Measurements from ENCODE around the gene DNMT3L.

The DNMT3L gene

GRCh38 chr21:44267655-44268142, 6.0 kb upstream of the DNMT3L start:
- DNase-seq (ENCODE audit: low read depth, low spot score): no peak
- in situ Hi-C loops (cut with HindIII; ENCODE audit: low sequenced_read_pairs): no loop called here
- no peak overlapping the region for H3K4me3 ChIP-seq (ENCODE audit: low read depth, low read length)
- TF ChIP-seq CTCF (IDR thresholded peaks at IDR 0.05; ENCODE audit: low read depth, low read length): no peak

GRCh38 chr21:44265734-44266270, 4.1 kb upstream of the DNMT3L start:
- no peak for DNase-seq (ENCODE audit: low read depth, low spot score)
- in situ Hi-C loops (cut with HindIII; ENCODE audit: low sequenced_read_pairs): no loop called here
- H3K4me3 ChIP-seq (ENCODE audit: low read depth, low read length): no peak overlapping the region
- no peak for TF ChIP-seq CTCF (IDR thresholded peaks at IDR 0.05; ENCODE audit: low read depth, low read length)

- no peak overlapping the region for H3K4me3 ChIP-seq (ENCODE audit: low read depth, low read length)
- in situ Hi-C loops (cut with HindIII; ENCODE audit: low sequenced_read_pairs): no loop called here
- TF ChIP-seq CTCF (IDR thresholded peaks at IDR 0.05; ENCODE audit: low read depth, low read length): no peak
- no peak for DNase-seq (ENCODE audit: low read depth, low spot score)
Measured at GRCh38 chr21:44263768-44264167, 2.1 kb upstream of the DNMT3L start.

GRCh38 chr21:44263221-44263760, 1.6 kb upstream of the DNMT3L start:
- DNase-seq (ENCODE audit: low read depth, low spot score): no peak
- no peak for TF ChIP-seq CTCF (IDR thresholded peaks at IDR 0.05; ENCODE audit: low read depth, low read length)
- no peak overlapping the region for H3K4me3 ChIP-seq (ENCODE audit: low read depth, low read length)
- in situ Hi-C loops (cut with HindIII; ENCODE audit: low sequenced_read_pairs): no loop called here

- TF ChIP-seq CTCF (IDR thresholded peaks at IDR 0.05; ENCODE audit: low read depth, low read length): no peak
- DNase-seq (ENCODE audit: low read depth, low spot score): no peak
- in situ Hi-C loops (cut with HindIII; ENCODE audit: low sequenced_read_pairs): no loop called here
- H3K4me3 ChIP-seq (ENCODE audit: low read depth, low read length): no peak overlapping the region
Measured at GRCh38 chr21:44262338-44263056, 800 bp upstream of the DNMT3L start.

GRCh38 chr21:44260791-44261631, 686 bp downstream of the DNMT3L start:
- no peak for TF ChIP-seq CTCF (IDR thresholded peaks at IDR 0.05; ENCODE audit: low read depth, low read length)
- no peak for DNase-seq (ENCODE audit: low read depth, low spot score)
- H3K4me3 ChIP-seq (ENCODE audit: low read depth, low read length): no peak overlapping the region
- in situ Hi-C loops (cut with HindIII; ENCODE audit: low sequenced_read_pairs): no loop called here
